ENCODE measurements around the gene MORC2. TPM values are rescaled to one million over a fixed set of nuclear protein-coding genes. Genes with fewer than 3 reads are reported as not detected.
A peak's percentile ranks its signal among the peaks of the same experiment; 100 is the strongest.

MORC2 gene
- total RNA-seq, 2 experiments from 2014 or later: 27.1 to 27.9 TPM

GRCh38 chr22:30910358-30910757 is 58.2 kb downstream of the MORC2 start:
- no peak overlapping the region for H3K27ac Mint-ChIP-seq

GRCh38 chr22:30909306-30909705 is 59.3 kb downstream of the MORC2 start:
- peaks cover 39% of the 10 kb centered on the region for H3K36me3 Mint-ChIP-seq (ENCODE audit: low read depth)
- H3K27me3 Mint-ChIP-seq: no peaks in the 10 kb centered on the region
- no peak overlapping the region for H3K27ac ChIP-seq (ENCODE audit: low read depth in 1 of 2, low read length in 2 of 2)
- no peak for ATAC-seq (ENCODE audit: poor library complexity)
- no peaks in the 10 kb centered on the region for H3K4me1 ChIP-seq (ENCODE audit: insufficient read depth, low read length)
- ChIA-PET POLR2A (no interaction called here), CTCF (no interaction called here)
- peaks cover 12% of the 10 kb centered on the region for H3K36me3 ChIP-seq (ENCODE audit: insufficient read depth, low read length)
- no peaks in the 10 kb centered on the region for H3K4me1 Mint-ChIP-seq (ENCODE audit: low read depth)
- intact Hi-C loops (cut with DNase I, micrococcal nuclease): no loop called here
- TF ChIP-seq CTCF (IDR thresholded peaks at IDR 0.05): no peak
- no peak overlapping the region for H3K27ac Mint-ChIP-seq
- peak in 1 of 14 experiments; percentile 2 for DNase-seq
- H3K4me3 ChIP-seq (ENCODE audit: low read length): no peak overlapping the region
- no peaks in the 10 kb centered on the region for H3K27me3 ChIP-seq (ENCODE audit: control insufficient read depth in 1 of 2, insufficient read depth in 2 of 2, low read length in 2 of 2)
- H3K9me3 ChIP-seq (ENCODE audit: control insufficient read depth in 1 of 2, insufficient read depth in 1 of 2, low read length in 2 of 2): peaks cover 0 to 5% of the 10 kb centered on the region in 2 experiments
- H3K4me3 Mint-ChIP-seq: no peak overlapping the region
- H3K9me3 Mint-ChIP-seq: no peaks in the 10 kb centered on the region

More at GRCh38 chr22:30910358-30910757, 58.2 kb downstream of the MORC2 start:
- DNase-seq: no peak
- Mint-ChIP-seq H3K4me3 (no peak overlapping the region), H3K36me3 (ENCODE audit: low read depth) (peaks cover 39% of the 10 kb centered on the region), H3K4me1 (ENCODE audit: low read depth) (no peaks in the 10 kb centered on the region), H3K9me3 (no peaks in the 10 kb centered on the region), H3K27me3 (no peaks in the 10 kb centered on the region)
- Histone ChIP-seq H3K27ac (ENCODE audit: low read depth in 1 of 2, low read length in 2 of 2) (no peak overlapping the region), H3K4me3 (ENCODE audit: low read length) (no peak overlapping the region), H3K9me3 (ENCODE audit: control insufficient read depth in 1 of 2, insufficient read depth in 1 of 2, low read length in 2 of 2) (peaks cover 0 to 10% of the 10 kb centered on the region in 2 experiments), H3K4me1 (ENCODE audit: insufficient read depth, low read length) (no peaks in the 10 kb centered on the region), H3K27me3 (ENCODE audit: control insufficient read depth in 1 of 2, insufficient read depth in 2 of 2, low read length in 2 of 2) (no peaks in the 10 kb centered on the region), H3K36me3 (ENCODE audit: insufficient read depth, low read length) (peaks cover 12% of the 10 kb centered on the region)
- POLR2A ChIA-PET: no interaction called here
- CTCF ChIA-PET: interaction anchor here (1.1 kb wide), 1 partner anchor 10 kb away, joined by 4 read pairs; no protein-coding TSS in a partner anchor
- no peak for TF ChIP-seq CTCF (IDR thresholded peaks at IDR 0.05)
- ATAC-seq (ENCODE audit: poor library complexity): no peak
- intact Hi-C loops (cut with DNase I, micrococcal nuclease): no loop called here

- H3K27me3 Mint-ChIP-seq: no peaks in the 10 kb centered on the region
- peaks cover 2% of the 10 kb centered on the region for H3K4me1 Mint-ChIP-seq (ENCODE audit: low read depth)
- no peaks in the 10 kb centered on the region for H3K9me3 Mint-ChIP-seq
- ChIA-PET CTCF (interaction anchor here (2.0 kb wide), 1 partner anchor 9 kb away, joined by 5 read pairs; no protein-coding TSS in a partner anchor), POLR2A (interaction anchor here (0.6 kb wide), 1 partner anchor 206 kb away, joined by 4 read pairs; no protein-coding TSS in a partner anchor)
- no peak overlapping the region for H3K4me3 ChIP-seq (ENCODE audit: low read length)
- no peak for ATAC-seq (ENCODE audit: poor library complexity)
- peaks cover 20% of the 10 kb centered on the region for H3K36me3 ChIP-seq (ENCODE audit: insufficient read depth, low read length)
- H3K36me3 Mint-ChIP-seq (ENCODE audit: low read depth): peaks cover 52% of the 10 kb centered on the region
- peak in 1 of 14 experiments; percentile 5 for DNase-seq
- intact Hi-C loops (cut with DNase I, micrococcal nuclease): no loop called here
- no peaks in the 10 kb centered on the region for H3K4me1 ChIP-seq (ENCODE audit: insufficient read depth, low read length)
- no peak overlapping the region for H3K27ac ChIP-seq (ENCODE audit: low read depth in 1 of 2, low read length in 2 of 2)
- TF ChIP-seq CTCF (IDR thresholded peaks at IDR 0.05): no peak
- no peak overlapping the region for H3K27ac Mint-ChIP-seq
- no peak overlapping the region for H3K4me3 Mint-ChIP-seq
- H3K27me3 ChIP-seq (ENCODE audit: control insufficient read depth in 1 of 2, insufficient read depth in 2 of 2, low read length in 2 of 2): no peaks in the 10 kb centered on the region
- peaks cover 0 to under 1% of the 10 kb centered on the region in 2 experiments for H3K9me3 ChIP-seq (ENCODE audit: control insufficient read depth in 1 of 2, insufficient read depth in 1 of 2, low read length in 2 of 2)
Measured at GRCh38 chr22:30908051-30908461, 60.5 kb downstream of the MORC2 start.
